ENCODE measurements around the gene OR6C76. TPM values are rescaled to one million over a fixed set of nuclear protein-coding genes. Genes with fewer than 3 reads are reported as not detected.

OR6C76 gene
- total and polyA plus RNA-seq, 2 of the 4 experiments (the other 2 are of a cell fraction): not detected

- H3K4me2 ChIP-seq (ENCODE audit: low read depth, low read length): no peak overlapping the region
- ChIA-PET POLR2A (ENCODE audit: unreplicated experiment) (no interaction called here), CTCF (no interaction called here)
- H2AK9ac ChIP-seq (replicated peaks; ENCODE audit: low read depth, low read length, poor library complexity): no peak overlapping the region
- H3K4ac ChIP-seq (ENCODE audit: low read depth, low read length): no peak overlapping the region
- H3K56ac ChIP-seq (ENCODE audit: extremely low read depth, insufficient read depth, low read length): no peak overlapping the region
- H3K9me3 ChIP-seq (ENCODE audit: control insufficient read depth, insufficient read depth, low read length): no peaks in the 10 kb centered on the region
- H3K14ac ChIP-seq (replicated peaks; ENCODE audit: low read depth, low read length): no peak overlapping the region
- no peaks in the 10 kb centered on the region for H3K27me3 ChIP-seq (ENCODE audit: control insufficient read depth, insufficient read depth, low read length)
- TF ChIP-seq CTCF (conservative IDR thresholded peaks at IDR 0.05; ENCODE audit: low read depth, low read length) (no peak), MXI1 (IDR thresholded peaks at IDR 0.05; ENCODE audit: borderline replicate concordance, low read depth, low read length) (no peak), ELK1 (IDR thresholded peaks at IDR 0.05; ENCODE audit: borderline replicate concordance, low read depth, low read length) (no peak), MAFK (IDR thresholded peaks at IDR 0.05; ENCODE audit: low read depth, low read length) (no peak), POLR2A (IDR thresholded peaks at IDR 0.05; ENCODE audit: low read depth, low read length) (no peak), RAD21 (IDR thresholded peaks at IDR 0.05; ENCODE audit: low read length) (no peak), RCOR1 (IDR thresholded peaks at IDR 0.05; ENCODE audit: insufficient replicate concordance, low read length) (no peak), RFX5 (IDR thresholded peaks at IDR 0.05; ENCODE audit: low read depth, low read length) (no peak)
- no peak for DNase-seq
- no peaks in the 10 kb centered on the region for H4K20me1 ChIP-seq (ENCODE audit: insufficient read depth, low read length)
- H4K5ac ChIP-seq (ENCODE audit: low read depth, low read length): no peak overlapping the region
- no peaks in the 10 kb centered on the region for H3K9me1 ChIP-seq (ENCODE audit: insufficient read depth, low read length)
- H3K4me3 ChIP-seq (ENCODE audit: insufficient read depth, low read depth, low read length): no peak overlapping the region
- H2BK120ac ChIP-seq (ENCODE audit: low read depth, low read length): no peak overlapping the region
- no peak overlapping the region for H3K9ac ChIP-seq (ENCODE audit: low read depth, low read length)
- no peak overlapping the region for H2BK20ac ChIP-seq (ENCODE audit: low read depth, low read length)
- no peaks in the 10 kb centered on the region for H3K79me1 ChIP-seq (ENCODE audit: low read depth in 1 of 2, low read length in 2 of 2)
- H2AFZ ChIP-seq (replicated peaks; ENCODE audit: low read length, poor library complexity): no peak overlapping the region
- no peak overlapping the region for H3K23ac ChIP-seq (ENCODE audit: low read depth, low read length)
- ATAC-seq (ENCODE audit: low read depth): no peak
- no peaks in the 10 kb centered on the region for H3K4me1 ChIP-seq (ENCODE audit: control insufficient read depth, insufficient read depth, low read length)
- H3K18ac ChIP-seq (ENCODE audit: low read depth, low read length): no peak overlapping the region
- no peaks in the 10 kb centered on the region for H3K36me3 ChIP-seq (ENCODE audit: control insufficient read depth, insufficient read depth, low read length)
- no peak overlapping the region for H2AK5ac ChIP-seq (ENCODE audit: low read depth, low read length)
- H4K91ac ChIP-seq (ENCODE audit: insufficient read depth, low read depth, low read length): no peak overlapping the region
- H3K27ac ChIP-seq (ENCODE audit: insufficient read depth, low read length): no peak overlapping the region
- H2BK15ac ChIP-seq (ENCODE audit: low read depth, low read length): no peak overlapping the region
- no peak overlapping the region for H4K8ac ChIP-seq (ENCODE audit: low read depth in 2 of 2, low read length in 2 of 2)
- dilution Hi-C loops (cut with HindIII; ENCODE audit: low sequenced_read_pairs, unreplicated experiment): no loop called here
- BruUV-seq (replicated peaks): no TSS peak
- in situ Hi-C loops (cut with MboI; ENCODE audit: low sequenced_read_pairs): no loop called here
- intact Hi-C loops (cut with micrococcal nuclease): no loop called here
- 40% methylated on average over 1 of the region's 5 CpGs; no CpG with 5 or more reads in 1 of the 2 experiments for WGBS, 2 experiments (ENCODE audit: extremely low coverage in 2 of 2, insufficient read length in 1 of 2)
- H2BK5ac ChIP-seq (ENCODE audit: low read depth, low read length, poor library complexity, severe bottlenecking): no peak overlapping the region
Observed at GRCh38 chr12:55446326-55446725, 20.3 kb downstream of the OR6C76 start.
